ENCODE measurements around the gene RAF1. TPM values are rescaled to one million over a fixed set of nuclear protein-coding genes. Genes with fewer than 3 reads are reported as not detected.

RAF1 gene
- total RNA-seq, 4 donors from 2014 or later = 121 to 133 (median 126) TPM

GRCh38 chr3:12660196-12660595, 3.7 kb downstream of the RAF1 start:
- Histone ChIP-seq H3K4me1 (peaks cover 0 to 44% (median 9%) of the 10 kb centered on the region in 4 donors), H3K27me3 (no peaks in the 10 kb centered on the region), H3K36me3 (peaks cover 0 to 3% (median 0%) of the 10 kb centered on the region in 3 donors), H3K9me3 (no peaks in the 10 kb centered on the region), H3K4me3 (no peak overlapping the region), H3K27ac (no peak overlapping the region)
- no peak for TF ChIP-seq CTCF (IDR thresholded peaks at IDR 0.05)
- TF ChIP-seq POLR2A (IDR thresholded peaks at IDR 0.05) = no peak
- peak in 1 of 3 donors; percentile 27 for DNase-seq

- DNase-seq = no peak
- H3K9me3 ChIP-seq = no peaks in the 10 kb centered on the region
- TF ChIP-seq POLR2A (IDR thresholded peaks at IDR 0.05) (no peak), CTCF (IDR thresholded peaks at IDR 0.05) (no peak)
- H3K27ac ChIP-seq = no peak overlapping the region
- H3K4me1 ChIP-seq = peaks cover 0 to 44% (median 8%) of the 10 kb centered on the region in 4 donors
- no peaks in the 10 kb centered on the region for H3K27me3 ChIP-seq
- no peak overlapping the region for H3K4me3 ChIP-seq
- peaks cover 0 to 3% (median 0%) of the 10 kb centered on the region in 3 donors for H3K36me3 ChIP-seq
Measured at GRCh38 chr3:12659316-12660015, 4.5 kb downstream of the RAF1 start.

GRCh38 chr3:12658593-12659058, 5.3 kb downstream of the RAF1 start:
- Histone ChIP-seq H3K4me1 (peaks cover 0 to 44% (median 8%) of the 10 kb centered on the region in 4 donors), H3K27ac (peak overlapping the region in 1 of 4 donors; percentile 18)

GRCh38 chr3:12656850-12657249, 7.1 kb downstream of the RAF1 start:
- TF ChIP-seq POLR2A (IDR thresholded peaks at IDR 0.05) = no peak
- TF ChIP-seq CTCF (IDR thresholded peaks at IDR 0.05) = no peak
- H3K27me3 ChIP-seq = no peaks in the 10 kb centered on the region
- H3K27ac ChIP-seq = no peak overlapping the region
- no peak for DNase-seq
- H3K4me3 ChIP-seq = no peak overlapping the region
- H3K9me3 ChIP-seq = no peaks in the 10 kb centered on the region
- peaks cover 0 to 42% (median 7%) of the 10 kb centered on the region in 4 donors for H3K4me1 ChIP-seq
- H3K36me3 ChIP-seq = peaks cover 0 to 3% (median 0%) of the 10 kb centered on the region in 3 donors

More at GRCh38 chr3:12658593-12659058, 5.3 kb downstream of the RAF1 start:
- no peak overlapping the region for H3K4me3 ChIP-seq
- H3K36me3 ChIP-seq = peaks cover 0 to 3% (median 0%) of the 10 kb centered on the region in 3 donors
- no peaks in the 10 kb centered on the region for H3K27me3 ChIP-seq
- H3K9me3 ChIP-seq = no peaks in the 10 kb centered on the region
- no peak for DNase-seq
- TF ChIP-seq CTCF (IDR thresholded peaks at IDR 0.05) (no peak), POLR2A (IDR thresholded peaks at IDR 0.05) (no peak)

GRCh38 chr3:12656193-12656592, 7.7 kb downstream of the RAF1 start:
- Histone ChIP-seq H3K4me1 (peaks cover 0 to 35% (median 3%) of the 10 kb centered on the region in 4 donors), H3K27me3 (no peaks in the 10 kb centered on the region), H3K4me3 (no peak overlapping the region), H3K9me3 (no peaks in the 10 kb centered on the region), H3K27ac (no peak overlapping the region), H3K36me3 (peaks cover 0 to 3% (median 0%) of the 10 kb centered on the region in 3 donors)
- TF ChIP-seq CTCF (IDR thresholded peaks at IDR 0.05) = no peak
- TF ChIP-seq POLR2A (IDR thresholded peaks at IDR 0.05) = no peak
- DNase-seq = no peak
